Measurements from ENCODE around the gene GRIN2A. TPM values are rescaled to one million over a fixed set of nuclear protein-coding genes. Genes with fewer than 3 reads are reported as not detected.

Gene GRIN2A
- total and polyA plus RNA-seq, 10 donors = under 0.01 to 0.10 (median 0.03) TPM; not detected in 7

- Histone ChIP-seq H3K27me3 (replicated peaks in 1 of 7) (peaks cover 0 to 5% (median 0%) of the 10 kb centered on the region in 7 donors), H3K4me3 (no peak overlapping the region), H3K27ac (no peak overlapping the region), H3K36me3 (no peaks in the 10 kb centered on the region), H3K4me1 (no peaks in the 10 kb centered on the region), H3K9me3 (no peaks in the 10 kb centered on the region)
- DNase-seq = no peak
- TF ChIP-seq CTCF (IDR thresholded peaks at IDR 0.05 in 8 of 11, conservative IDR thresholded peaks at IDR 0.05 in 3 of 11) = no peak
- TF ChIP-seq POLR2AphosphoS5 (IDR thresholded peaks at IDR 0.05) = no peak
- no peak for TF ChIP-seq POLR2A (IDR thresholded peaks at IDR 0.05)
- 83 to 94% (median 92%) methylated on average over 20 to 26 of the region's 26 CpGs for WGBS, 5 donors
- intact Hi-C loops (cut with DNase I; ENCODE audit: low total_unique reads) = no loop called here
Measured at GRCh38 chr16:10111156-10111761, 71.0 kb downstream of the GRIN2A start.

- Histone ChIP-seq H3K4me3 (no peak overlapping the region), H3K27ac (no peak overlapping the region), H3K9me3 (no peaks in the 10 kb centered on the region), H3K27me3 (replicated peaks in 1 of 7) (peaks cover 0 to 5% (median 0%) of the 10 kb centered on the region in 7 donors), H3K36me3 (no peaks in the 10 kb centered on the region), H3K4me1 (no peaks in the 10 kb centered on the region)
- TF ChIP-seq POLR2A (IDR thresholded peaks at IDR 0.05) (no peak), POLR2AphosphoS5 (IDR thresholded peaks at IDR 0.05) (no peak), CTCF (IDR thresholded peaks at IDR 0.05 in 8 of 11, conservative IDR thresholded peaks at IDR 0.05 in 3 of 11) (no peak)
- intact Hi-C loops (cut with DNase I; ENCODE audit: low total_unique reads) = no loop called here
- no peak for DNase-seq
- 30 to 44% (median 39%) methylated on average over 4 of the region's 4 CpGs for WGBS, 5 donors
Measured at GRCh38 chr16:10110552-10110951, 71.7 kb downstream of the GRIN2A start.

GRCh38 chr16:10107081-10107480, 75.1 kb downstream of the GRIN2A start:
- Histone ChIP-seq H3K9me3 (peaks cover 0 to 2% (median 0%) of the 10 kb centered on the region in 8 donors), H3K4me3 (no peak overlapping the region), H3K27me3 (replicated peaks in 1 of 7) (peaks cover 0 to 5% (median 0%) of the 10 kb centered on the region in 7 donors), H3K27ac (no peak overlapping the region), H3K36me3 (no peaks in the 10 kb centered on the region), H3K4me1 (no peaks in the 10 kb centered on the region)
- WGBS, 5 donors = 86 to 100% (median 90%) methylated on average over 1 of the region's 1 CpG
- TF ChIP-seq CTCF (IDR thresholded peaks at IDR 0.05 in 8 of 11, conservative IDR thresholded peaks at IDR 0.05 in 3 of 11) = no peak
- no peak for TF ChIP-seq POLR2A (IDR thresholded peaks at IDR 0.05)
- TF ChIP-seq POLR2AphosphoS5 (IDR thresholded peaks at IDR 0.05) = no peak
- no peak for DNase-seq
- intact Hi-C loops (cut with DNase I; ENCODE audit: low total_unique reads) = no loop called here

- Histone ChIP-seq H3K27me3 (replicated peaks in 1 of 7) (peaks cover 0 to 5% (median 0%) of the 10 kb centered on the region in 7 donors), H3K9me3 (peaks cover 0 to 17% (median 0%) of the 10 kb centered on the region in 8 donors), H3K36me3 (no peaks in the 10 kb centered on the region), H3K4me1 (no peaks in the 10 kb centered on the region), H3K27ac (no peak overlapping the region), H3K4me3 (no peak overlapping the region)
- DNase-seq = no peak
- 59 to 78% (median 63%) methylated on average over 1 of the region's 1 CpG for WGBS, 5 donors
- TF ChIP-seq POLR2A (IDR thresholded peaks at IDR 0.05) = no peak
- intact Hi-C loops (cut with DNase I; ENCODE audit: low total_unique reads) = no loop called here
Measured at GRCh38 chr16:10103700-10104099, 78.5 kb downstream of the GRIN2A start.

Measured in spleen (tissue), 11 donors.